Left forelimb (tissue), 1 donor: ENCODE measurements around the gene RP2.

Experiments
- DNase-seq: peaks from one replicate; pipeline ENCODE4 v3.0.0-alpha.2; 2018; ENCODE audit warnings: low spot score

RP2 gene

DNA sequence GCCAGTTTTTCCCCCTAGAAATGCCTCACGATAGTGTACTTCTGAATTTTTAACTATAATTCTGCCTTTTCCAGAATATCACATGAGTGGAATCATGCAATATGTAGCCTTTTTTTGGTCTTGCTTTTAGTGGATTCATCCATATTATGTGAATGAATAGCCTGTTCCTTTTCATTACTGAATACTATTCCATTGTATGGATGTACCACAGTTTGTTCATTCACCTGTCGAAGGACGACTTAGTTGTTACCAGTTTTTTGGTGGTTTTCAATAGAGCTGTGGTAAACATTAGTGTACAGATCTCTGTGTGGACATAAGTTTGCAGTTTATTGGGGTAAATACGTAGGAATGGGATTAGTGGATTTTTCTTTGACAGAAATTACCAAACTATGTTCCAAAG is 83.4 kb downstream of the RP2 start:
- DNase-seq = no peak

DNA sequence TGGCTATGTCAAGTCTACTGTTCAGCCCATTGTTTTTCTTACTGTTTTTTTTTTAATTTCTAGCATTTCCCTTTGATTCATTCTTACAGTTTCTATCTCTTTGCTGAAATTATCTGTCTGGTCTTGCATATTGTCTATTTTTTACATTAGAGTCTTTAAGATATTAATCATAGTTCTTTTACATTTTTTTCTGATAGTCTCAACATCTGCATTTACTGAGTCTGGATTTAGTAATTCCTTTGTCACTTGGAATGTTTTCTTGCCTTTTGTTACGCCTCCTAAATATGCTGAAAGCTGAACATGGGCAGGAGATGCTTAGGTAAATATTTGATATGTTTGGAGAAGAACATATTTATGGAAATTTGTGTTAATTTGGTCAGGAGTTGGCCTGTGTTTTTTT is 85.8 kb downstream of the RP2 start:
- no peak for DNase-seq

- no peak for DNase-seq
These were observed 90.9 kb downstream of the RP2 start for GRCh38 chrX:46927718-46928117.

- no peak for DNase-seq
These were observed 92.8 kb downstream of the RP2 start for GRCh38 chrX:46929439-46930261.
